Bronchial epithelial cell (primary cell): ENCODE measurements around the gene IL34. TPM values are rescaled to one million over a fixed set of nuclear protein-coding genes. Genes with fewer than 3 reads are reported as not detected.
A peak's percentile ranks its signal among the peaks of the same experiment; 100 is the strongest.

Experiments
- DNase-seq: peaks from one replicate; pipeline ENCODE4 v3.0.0-alpha.2; 2010; ENCODE audit warnings: low read depth
- FAIRE-seq: peaks from 2 replicates; lab custom pipeline; 2011; peaks lifted over from hg19 to GRCh38; lab: Jason Lieb, UNC
- H3K27me3 ChIP-seq: 2 replicates; pipeline ENCODE4 v1.5.1; 2011; ENCODE audit warnings: low read length; ENCODE audit not compliant: control insufficient read depth, insufficient read depth
- H3K36me3 ChIP-seq: 2 replicates; pipeline ENCODE4 v1.5.1; 2011; ENCODE audit warnings: low read length; ENCODE audit not compliant: control insufficient read depth, insufficient read depth
- H3K4me3 ChIP-seq: 2 replicates; pipeline ENCODE4 v1.5.1; 2011; ENCODE audit warnings: mild to moderate bottlenecking, low read depth, low read length, control low read depth
- total RNA-seq: library from RNA; depleted of rRNA; stranded (reverse); fragments of >200 nt; gene quantifications from 2 replicates; pipeline ENCODE4 v1.2.1, GENCODE V29; 2014
- TF ChIP-seq, protein P1 (sequence below): IDR thresholded peaks from 2 replicates; pipeline ENCODE4 v1.5.1; 2011; ENCODE audit warnings: mild to moderate bottlenecking, moderate library complexity, low read length, control low read depth, inconsistent platforms; ENCODE audit not compliant: insufficient read depth, severe bottlenecking

IL34 gene
- total RNA-seq, 1 donor from 2014 or later: 0.26 TPM

DNA sequence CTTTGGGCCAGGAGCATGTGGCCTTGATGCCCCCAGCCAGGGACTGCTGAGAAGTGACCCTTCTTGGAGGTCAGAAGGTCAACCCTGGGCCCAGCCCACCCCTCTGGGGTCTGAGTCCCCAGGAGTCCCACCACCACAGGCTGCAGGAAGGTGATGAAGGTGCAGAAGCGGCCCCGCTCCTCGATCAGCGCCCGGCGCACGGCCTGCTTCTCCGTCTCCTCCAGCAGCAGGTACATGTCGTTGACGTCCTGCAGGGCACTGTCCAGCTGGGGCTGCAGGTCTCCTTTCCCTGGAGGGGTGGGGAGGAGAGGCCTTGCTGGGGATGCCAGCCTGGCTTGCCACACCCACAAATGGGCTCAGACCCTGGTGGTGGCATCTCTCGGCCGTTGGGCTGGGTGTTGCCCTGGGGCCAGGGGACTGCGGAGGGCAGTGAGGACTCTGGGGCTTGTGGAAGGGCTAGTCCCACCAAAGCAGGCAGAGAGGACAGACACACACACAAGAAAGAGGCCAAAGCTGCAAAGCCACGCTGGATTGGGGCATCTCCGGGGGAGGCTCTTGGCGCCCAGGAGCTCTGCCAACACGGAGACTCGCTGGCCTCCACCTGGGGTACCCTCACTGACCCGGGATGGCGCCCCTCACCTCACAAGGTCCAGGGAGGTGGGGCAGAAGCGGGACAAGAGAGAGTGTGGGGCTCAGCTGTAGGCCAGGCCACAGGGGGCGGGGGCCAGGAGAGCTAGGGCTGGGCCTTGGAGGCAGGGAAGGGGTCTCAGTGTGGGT lies 31.9 kb downstream of the IL34 start:
- TF ChIP-seq, protein P1, sequence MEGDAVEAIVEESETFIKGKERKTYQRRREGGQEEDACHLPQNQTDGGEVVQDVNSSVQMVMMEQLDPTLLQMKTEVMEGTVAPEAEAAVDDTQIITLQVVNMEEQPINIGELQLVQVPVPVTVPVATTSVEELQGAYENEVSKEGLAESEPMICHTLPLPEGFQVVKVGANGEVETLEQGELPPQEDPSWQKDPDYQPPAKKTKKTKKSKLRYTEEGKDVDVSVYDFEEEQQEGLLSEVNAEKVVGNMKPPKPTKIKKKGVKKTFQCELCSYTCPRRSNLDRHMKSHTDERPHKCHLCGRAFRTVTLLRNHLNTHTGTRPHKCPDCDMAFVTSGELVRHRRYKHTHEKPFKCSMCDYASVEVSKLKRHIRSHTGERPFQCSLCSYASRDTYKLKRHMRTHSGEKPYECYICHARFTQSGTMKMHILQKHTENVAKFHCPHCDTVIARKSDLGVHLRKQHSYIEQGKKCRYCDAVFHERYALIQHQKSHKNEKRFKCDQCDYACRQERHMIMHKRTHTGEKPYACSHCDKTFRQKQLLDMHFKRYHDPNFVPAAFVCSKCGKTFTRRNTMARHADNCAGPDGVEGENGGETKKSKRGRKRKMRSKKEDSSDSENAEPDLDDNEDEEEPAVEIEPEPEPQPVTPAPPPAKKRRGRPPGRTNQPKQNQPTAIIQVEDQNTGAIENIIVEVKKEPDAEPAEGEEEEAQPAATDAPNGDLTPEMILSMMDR: no peak
- Histone ChIP-seq H3K27me3 (no peaks in the 10 kb centered on the region), H3K36me3 (peaks cover 59% of the 10 kb centered on the region), H3K4me3 (no peak overlapping the region)
- FAIRE-seq (no peak), DNase-seq (no peak)

DNA sequence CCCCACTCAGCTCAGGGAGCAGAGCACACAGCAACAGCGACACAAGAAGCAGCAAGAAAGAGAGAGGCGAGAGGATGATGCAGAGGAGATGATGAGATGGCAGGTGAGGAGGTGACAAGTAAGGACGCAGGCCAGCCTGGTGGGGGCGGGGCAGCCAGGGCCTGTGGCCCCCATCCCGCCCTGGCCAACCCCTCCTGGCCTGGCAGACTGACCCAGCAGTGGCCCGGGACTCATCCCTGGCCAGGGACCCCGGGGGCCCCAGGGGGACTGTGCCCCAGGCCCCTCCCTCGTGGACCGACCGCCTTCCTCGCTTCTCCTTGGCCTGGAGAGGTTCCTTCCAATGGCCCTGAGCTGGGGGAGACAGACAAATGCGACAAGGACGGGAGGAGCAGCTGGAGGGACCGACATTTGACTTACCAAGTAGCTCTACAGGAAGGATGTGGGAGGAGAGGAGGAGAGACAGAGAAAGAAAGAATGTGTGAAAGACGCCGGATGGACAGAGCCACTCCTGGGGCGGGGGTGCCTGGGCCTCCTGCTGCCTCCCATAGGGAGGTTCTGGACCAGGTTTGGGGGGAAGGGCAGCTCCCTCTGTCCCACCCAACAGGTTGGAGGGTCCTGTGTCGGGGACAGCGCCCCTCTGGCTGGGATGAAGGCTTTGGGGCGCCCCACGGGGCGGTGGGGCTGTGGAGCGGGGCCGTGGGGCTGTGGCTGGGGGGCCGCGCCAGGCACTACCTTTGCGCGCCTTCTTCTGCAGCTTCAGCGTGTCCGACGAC lies 32.7 kb downstream of the IL34 start:
- Histone ChIP-seq H3K27me3 (no peaks in the 10 kb centered on the region), H3K36me3 (peaks cover 61% of the 10 kb centered on the region), H3K4me3 (no peak overlapping the region)
- DNase-seq: no peak
- FAIRE-seq: no peak
- TF ChIP-seq, protein P1: no peak

DNA sequence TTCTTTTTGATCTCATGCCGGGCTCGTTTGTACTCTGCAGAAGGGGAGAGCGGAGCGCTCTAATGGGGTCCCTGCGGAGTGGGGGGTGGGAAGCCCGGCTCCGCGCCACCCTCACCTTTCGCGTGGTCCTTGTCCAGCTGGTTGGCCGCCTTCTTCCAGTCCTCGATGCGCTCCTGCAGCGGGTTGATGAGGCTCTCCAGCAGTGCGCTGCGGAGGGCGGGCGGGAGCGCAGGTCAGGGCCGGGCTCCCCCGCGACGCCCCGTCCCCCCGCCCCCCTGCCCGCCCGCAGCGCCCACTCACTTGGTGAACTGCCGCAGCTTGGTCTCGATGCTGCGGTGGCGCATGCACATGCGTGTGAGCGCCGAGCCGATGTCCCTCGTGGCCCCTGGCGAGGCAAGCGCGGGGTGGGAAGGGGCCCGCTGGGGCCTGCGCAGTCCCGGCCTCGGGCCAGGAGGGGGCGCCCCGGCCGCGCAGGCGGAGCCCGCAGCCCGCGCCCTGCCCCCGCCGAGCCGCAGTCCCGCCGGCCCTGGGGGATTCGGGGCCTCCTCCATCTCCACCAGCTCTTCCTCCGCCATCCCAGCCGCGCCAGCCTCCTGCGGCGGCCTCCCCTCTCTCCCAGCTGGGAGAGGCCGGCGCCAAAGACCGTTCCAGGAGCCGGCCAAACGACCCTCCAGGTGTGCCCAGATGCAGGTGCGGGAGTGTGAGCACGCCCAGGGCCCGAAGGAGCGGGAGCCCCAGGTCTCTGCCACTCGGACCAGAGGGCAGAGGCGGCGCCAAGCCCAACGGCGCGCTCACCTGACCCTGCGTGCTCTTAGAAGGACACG lies 33.5 kb downstream of the IL34 start:
- no peak for DNase-seq

DNA sequence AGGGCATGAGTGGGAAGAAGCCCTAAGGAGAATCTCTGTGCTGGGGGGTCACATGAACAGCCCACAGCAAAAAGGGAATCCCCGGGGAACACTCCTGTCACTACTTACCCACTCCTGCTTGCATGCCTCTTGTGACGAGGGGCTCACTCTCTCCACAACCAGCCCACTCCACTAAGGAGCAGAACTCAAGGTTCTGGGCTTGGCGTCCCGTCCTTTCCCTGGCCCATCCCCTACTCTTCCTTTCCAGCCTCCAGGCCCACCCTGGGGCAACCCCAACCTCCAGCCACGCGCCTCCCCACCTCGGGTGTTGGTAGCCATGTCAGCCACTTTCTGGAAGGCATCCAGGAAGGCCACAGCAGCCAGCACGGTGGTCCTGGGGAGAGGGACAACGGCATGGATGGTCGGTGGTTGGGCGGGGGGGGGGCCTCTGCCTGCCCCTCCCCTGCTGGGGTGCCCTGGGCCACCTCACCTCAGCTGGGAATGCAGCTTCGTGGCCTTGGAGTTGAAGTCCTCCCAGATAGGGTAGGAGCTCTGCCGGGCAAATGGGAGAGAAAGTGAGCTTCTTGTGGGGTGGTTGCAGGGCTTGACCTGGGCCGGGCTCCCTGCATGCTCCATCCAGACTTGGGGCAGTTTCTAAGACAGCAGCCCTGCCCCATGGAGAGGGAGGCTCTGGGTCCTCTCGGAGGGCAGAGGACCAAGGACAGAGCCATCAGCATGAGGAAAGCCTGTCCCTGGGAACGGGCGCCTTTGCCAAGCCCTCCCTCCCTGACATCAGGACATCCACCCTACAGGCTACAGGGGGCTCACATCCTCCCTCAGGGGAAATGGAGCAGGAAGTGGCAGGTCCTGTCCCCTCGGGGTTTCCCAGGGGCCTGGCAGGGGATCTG lies 34.4 kb downstream of the IL34 start:
- TF ChIP-seq, protein P1: no peak
- no peak for DNase-seq
- H3K27me3 ChIP-seq: no peaks in the 10 kb centered on the region
- peaks cover 52% of the 10 kb centered on the region for H3K36me3 ChIP-seq
- no peak for FAIRE-seq
- H3K4me3 ChIP-seq: no peak overlapping the region

More for the DNA sequence above, 33.5 kb downstream of the IL34 start:
- no peak for FAIRE-seq
- H3K36me3 ChIP-seq: peaks cover 54% of the 10 kb centered on the region
- H3K27me3 ChIP-seq: no peaks in the 10 kb centered on the region
- TF ChIP-seq, protein P1: peak; percentile 34
- H3K4me3 ChIP-seq: no peak overlapping the region
